GM18508 (cell line): ENCODE data around the gene SLC15A1.

Source experiments
- ATAC-seq: cut with Tn5 transposase; IDR thresholded peaks from one replicate; pipeline ENCODE4 v1.9.1; 2021; ENCODE audit warnings: moderate number of reproducible peaks; ENCODE audit not compliant: insufficient read depth, unreplicated experiment

The SLC15A1 gene

GRCh38 chr13:98707281-98707999, 45.0 kb downstream of the SLC15A1 start:
- no peak for ATAC-seq

GRCh38 chr13:98706446-98707110, 45.9 kb downstream of the SLC15A1 start:
- no peak for ATAC-seq

- no peak for ATAC-seq
These were observed 54.7 kb downstream of the SLC15A1 start for GRCh38 chr13:98697791-98698190.

- ATAC-seq: no peak
These were observed 58.7 kb downstream of the SLC15A1 start for GRCh38 chr13:98693756-98694155.

GRCh38 chr13:98691360-98691759, 61.1 kb downstream of the SLC15A1 start:
- ATAC-seq: no peak

GRCh38 chr13:98690348-98691022, 62.0 kb downstream of the SLC15A1 start:
- no peak for ATAC-seq

- ATAC-seq: no peak
These were observed 63.0 kb downstream of the SLC15A1 start for GRCh38 chr13:98689347-98689968.

- ATAC-seq: no peak
These were observed 64.1 kb downstream of the SLC15A1 start for GRCh38 chr13:98688373-98688772.

GRCh38 chr13:98687319-98687718, 65.2 kb downstream of the SLC15A1 start:
- no peak for ATAC-seq

GRCh38 chr13:98686270-98686669, 66.2 kb downstream of the SLC15A1 start:
- no peak for ATAC-seq

- ATAC-seq: no peak
These were observed 67.3 kb downstream of the SLC15A1 start for GRCh38 chr13:98685146-98685545.

GRCh38 chr13:98681049-98681448, 71.4 kb downstream of the SLC15A1 start:
- no peak for ATAC-seq

GRCh38 chr13:98678741-98679140, 73.7 kb downstream of the SLC15A1 start:
- ATAC-seq: no peak

GRCh38 chr13:98677398-98677797, 75.1 kb downstream of the SLC15A1 start:
- no peak for ATAC-seq

- no peak for ATAC-seq
These were observed 76.2 kb downstream of the SLC15A1 start for GRCh38 chr13:98676239-98676638.

- no peak for ATAC-seq
These were observed 76.6 kb downstream of the SLC15A1 start for GRCh38 chr13:98675837-98676236.

GRCh38 chr13:98675066-98675465, 77.4 kb downstream of the SLC15A1 start:
- no peak for ATAC-seq

- ATAC-seq: peak; percentile 62
These were observed 79.4 kb downstream of the SLC15A1 start for GRCh38 chr13:98672947-98673613.

- ATAC-seq: no peak
These were observed 84.3 kb downstream of the SLC15A1 start for GRCh38 chr13:98668155-98668554.

GRCh38 chr13:98665638-98665995, 86.9 kb downstream of the SLC15A1 start:
- no peak for ATAC-seq
